HCT116 (cell line): ENCODE data around the gene CLEC16A.

ENCODE experiments used
- EZH2phosphoT487 ChIP-seq: fragments of 200-600 bp; IDR thresholded peaks from 2 replicates; pipeline ENCODE4 v1.6.1; 2018; ENCODE audit warnings: antibody characterized with exemption, borderline replicate concordance
- POLR2A ChIP-seq: IDR thresholded peaks from 2 replicates; pipeline ENCODE4 v1.7.0; 2011; ENCODE audit warnings: borderline replicate concordance; ENCODE audit not compliant: insufficient read depth, insufficient read length; ENCODE audit errors: extremely low read depth
- ZNF274 ChIP-seq: fragments of 200-500 bp; sonication (Bioruptor generic); IDR thresholded peaks from 2 replicates; pipeline ENCODE4 v1.6.1; 2014; ENCODE audit warnings: mild to moderate bottlenecking, low read depth, low read length, inconsistent platforms
- TF ChIP-seq, protein P1 (sequence below), 3 experiments: fragments of 200-600 bp in 1 of 3; sonication (generic) in 1 of 3; IDR thresholded peaks in 2 of 3; conservative IDR thresholded peaks in 1 of 3; 2 replicates each; pipeline ENCODE4 v1.5.1; 2012 to 2017; ENCODE audit warnings: low read depth in 2 of 3, low read length in 2 of 3, antibody characterized with exemption in 1 of 3, borderline replicate concordance in 1 of 3, control low read depth in 1 of 3, mild to moderate bottlenecking in 1 of 3, mixed read lengths in 1 of 3, mixed run types in 1 of 3, moderate library complexity in 1 of 3; ENCODE audit not compliant: insufficient read depth in 1 of 3
- TF ChIP-seq, protein P2 (sequence below): IDR thresholded peaks from 2 replicates; pipeline ENCODE4 v1.6.1; 2012; ENCODE audit warnings: low read depth

- TF ChIP-seq, protein P1, sequence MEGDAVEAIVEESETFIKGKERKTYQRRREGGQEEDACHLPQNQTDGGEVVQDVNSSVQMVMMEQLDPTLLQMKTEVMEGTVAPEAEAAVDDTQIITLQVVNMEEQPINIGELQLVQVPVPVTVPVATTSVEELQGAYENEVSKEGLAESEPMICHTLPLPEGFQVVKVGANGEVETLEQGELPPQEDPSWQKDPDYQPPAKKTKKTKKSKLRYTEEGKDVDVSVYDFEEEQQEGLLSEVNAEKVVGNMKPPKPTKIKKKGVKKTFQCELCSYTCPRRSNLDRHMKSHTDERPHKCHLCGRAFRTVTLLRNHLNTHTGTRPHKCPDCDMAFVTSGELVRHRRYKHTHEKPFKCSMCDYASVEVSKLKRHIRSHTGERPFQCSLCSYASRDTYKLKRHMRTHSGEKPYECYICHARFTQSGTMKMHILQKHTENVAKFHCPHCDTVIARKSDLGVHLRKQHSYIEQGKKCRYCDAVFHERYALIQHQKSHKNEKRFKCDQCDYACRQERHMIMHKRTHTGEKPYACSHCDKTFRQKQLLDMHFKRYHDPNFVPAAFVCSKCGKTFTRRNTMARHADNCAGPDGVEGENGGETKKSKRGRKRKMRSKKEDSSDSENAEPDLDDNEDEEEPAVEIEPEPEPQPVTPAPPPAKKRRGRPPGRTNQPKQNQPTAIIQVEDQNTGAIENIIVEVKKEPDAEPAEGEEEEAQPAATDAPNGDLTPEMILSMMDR (IDR thresholded peaks at IDR 0.05 in 2 of 3, conservative IDR thresholded peaks at IDR 0.05 in 1 of 3; ENCODE audit: borderline replicate concordance in 1 of 3, insufficient read depth in 1 of 3, low read depth in 2 of 3, low read length in 2 of 3), result 0 out of 6 replicates have a peak, but pooled peaks of 1 of the 3 experiments have one; percentile 6
- no peak for TF ChIP-seq POLR2A
- no peak for TF ChIP-seq ZNF274
- TF ChIP-seq, protein P2, sequence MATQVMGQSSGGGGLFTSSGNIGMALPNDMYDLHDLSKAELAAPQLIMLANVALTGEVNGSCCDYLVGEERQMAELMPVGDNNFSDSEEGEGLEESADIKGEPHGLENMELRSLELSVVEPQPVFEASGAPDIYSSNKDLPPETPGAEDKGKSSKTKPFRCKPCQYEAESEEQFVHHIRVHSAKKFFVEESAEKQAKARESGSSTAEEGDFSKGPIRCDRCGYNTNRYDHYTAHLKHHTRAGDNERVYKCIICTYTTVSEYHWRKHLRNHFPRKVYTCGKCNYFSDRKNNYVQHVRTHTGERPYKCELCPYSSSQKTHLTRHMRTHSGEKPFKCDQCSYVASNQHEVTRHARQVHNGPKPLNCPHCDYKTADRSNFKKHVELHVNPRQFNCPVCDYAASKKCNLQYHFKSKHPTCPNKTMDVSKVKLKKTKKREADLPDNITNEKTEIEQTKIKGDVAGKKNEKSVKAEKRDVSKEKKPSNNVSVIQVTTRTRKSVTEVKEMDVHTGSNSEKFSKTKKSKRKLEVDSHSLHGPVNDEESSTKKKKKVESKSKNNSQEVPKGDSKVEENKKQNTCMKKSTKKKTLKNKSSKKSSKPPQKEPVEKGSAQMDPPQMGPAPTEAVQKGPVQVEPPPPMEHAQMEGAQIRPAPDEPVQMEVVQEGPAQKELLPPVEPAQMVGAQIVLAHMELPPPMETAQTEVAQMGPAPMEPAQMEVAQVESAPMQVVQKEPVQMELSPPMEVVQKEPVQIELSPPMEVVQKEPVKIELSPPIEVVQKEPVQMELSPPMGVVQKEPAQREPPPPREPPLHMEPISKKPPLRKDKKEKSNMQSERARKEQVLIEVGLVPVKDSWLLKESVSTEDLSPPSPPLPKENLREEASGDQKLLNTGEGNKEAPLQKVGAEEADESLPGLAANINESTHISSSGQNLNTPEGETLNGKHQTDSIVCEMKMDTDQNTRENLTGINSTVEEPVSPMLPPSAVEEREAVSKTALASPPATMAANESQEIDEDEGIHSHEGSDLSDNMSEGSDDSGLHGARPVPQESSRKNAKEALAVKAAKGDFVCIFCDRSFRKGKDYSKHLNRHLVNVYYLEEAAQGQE, result no peak
- no peak for TF ChIP-seq EZH2phosphoT487
These were observed 157.5 kb downstream of the CLEC16A start for GRCh38 chr16:11101695-11102522.
